HEK293T (cell line): ENCODE data around the gene SLC17A7.

Source experiments
- FOXK2 ChIP-seq: fragments of 450-650 bp; IDR thresholded peaks from 2 replicates; pipeline ENCODE4 v1.6.1; 2016; ENCODE audit warnings: mild to moderate bottlenecking
- SP1 ChIP-seq: fragments of 450-650 bp; IDR thresholded peaks from 2 replicates; pipeline ENCODE4 v1.6.1; 2017

DNA sequence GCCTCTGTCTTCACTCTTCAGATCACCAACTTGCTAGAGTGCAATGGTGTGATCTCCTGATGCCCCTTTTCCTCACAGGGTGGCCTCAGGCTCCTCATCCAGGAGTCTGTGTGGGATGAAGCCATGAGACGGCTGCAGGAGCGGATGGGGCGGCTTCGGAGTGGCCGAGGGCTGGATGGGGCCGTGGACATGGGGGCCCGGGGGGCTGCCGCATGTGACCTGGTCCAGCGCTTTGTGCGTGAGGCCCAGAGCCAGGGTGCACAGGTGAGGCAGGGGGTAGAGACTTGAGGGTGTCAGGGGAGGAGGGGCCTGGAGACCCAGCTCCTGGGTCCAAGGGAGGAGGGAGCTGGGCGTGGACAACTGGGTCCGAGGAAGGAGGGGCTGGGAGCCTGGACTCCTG lies 21.2 kb upstream of the SLC17A7 start:
- TF ChIP-seq SP1 (no peak), FOXK2 (no peak)
